ENCODE data around the gene ATP6V1C2. TPM values are rescaled to one million over a fixed set of nuclear protein-coding genes. Genes with fewer than 3 reads are reported as not detected.
A peak's percentile ranks its signal among the peaks of the same experiment; 100 is the strongest.

Gene ATP6V1C2
- total RNA-seq, 2 donors from 2014 or later = 0.21 TPM; not detected in 1

DNA sequence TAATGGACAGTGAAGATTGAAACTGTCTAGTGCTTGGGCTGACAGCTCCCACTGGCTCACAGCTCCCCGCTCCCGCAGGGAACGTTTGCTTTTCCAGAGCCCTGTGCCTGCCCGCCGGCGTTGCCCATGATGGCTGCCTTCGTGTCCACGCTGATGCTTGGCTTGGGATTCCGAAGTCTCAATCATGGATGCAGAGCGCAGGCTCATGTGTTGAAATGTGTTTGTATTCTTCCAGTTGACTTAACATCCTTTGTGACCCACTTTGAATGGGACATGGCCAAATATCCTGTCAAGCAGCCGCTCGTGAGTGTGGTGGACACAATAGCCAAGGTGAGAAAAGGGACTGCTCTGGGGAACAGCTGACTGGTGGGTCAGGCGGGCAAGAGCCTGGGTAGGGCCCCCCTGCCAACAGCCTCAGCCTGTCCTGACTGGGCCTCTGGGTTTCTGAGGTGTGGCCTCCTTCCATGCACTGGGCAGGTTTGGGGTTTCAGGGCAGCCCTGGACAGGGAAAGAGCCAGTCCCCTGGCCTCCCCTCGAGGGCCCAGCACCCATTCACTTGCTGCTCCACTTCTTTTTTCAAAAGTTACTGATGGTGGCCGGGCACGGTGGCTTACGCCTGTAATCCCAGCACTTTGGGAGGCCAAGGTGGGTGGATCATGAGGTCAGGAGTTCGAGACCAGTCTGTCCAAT is 42.8 kb downstream of the ATP6V1C2 start:
- Mint-ChIP-seq H3K36me3 (ENCODE audit: insufficient read depth in 2 of 2) (no peaks in the 10 kb centered on the region), H3K4me1 (ENCODE audit: low read depth) (no peaks in the 10 kb centered on the region), H3K27ac (no peak overlapping the region), H3K9me3 (no peaks in the 10 kb centered on the region), H3K4me3 (no peak overlapping the region), H3K27me3 (ENCODE audit: low read depth) (no peaks in the 10 kb centered on the region)
- DNase-seq (no peak), ATAC-seq (replicated peaks in 1 of 2) (no peak)

GRCh38 chr2:10764896-10765295 is 43.5 kb downstream of the ATP6V1C2 start:
- Mint-ChIP-seq H3K27me3 (ENCODE audit: low read depth) (no peaks in the 10 kb centered on the region), H3K27ac (no peak overlapping the region), H3K4me3 (no peak overlapping the region), H3K9me3 (no peaks in the 10 kb centered on the region), H3K4me1 (ENCODE audit: low read depth) (no peaks in the 10 kb centered on the region), H3K36me3 (ENCODE audit: insufficient read depth in 2 of 2) (no peaks in the 10 kb centered on the region)
- ATAC-seq (replicated peaks in 1 of 2) = no peak
- no peak for DNase-seq

DNA sequence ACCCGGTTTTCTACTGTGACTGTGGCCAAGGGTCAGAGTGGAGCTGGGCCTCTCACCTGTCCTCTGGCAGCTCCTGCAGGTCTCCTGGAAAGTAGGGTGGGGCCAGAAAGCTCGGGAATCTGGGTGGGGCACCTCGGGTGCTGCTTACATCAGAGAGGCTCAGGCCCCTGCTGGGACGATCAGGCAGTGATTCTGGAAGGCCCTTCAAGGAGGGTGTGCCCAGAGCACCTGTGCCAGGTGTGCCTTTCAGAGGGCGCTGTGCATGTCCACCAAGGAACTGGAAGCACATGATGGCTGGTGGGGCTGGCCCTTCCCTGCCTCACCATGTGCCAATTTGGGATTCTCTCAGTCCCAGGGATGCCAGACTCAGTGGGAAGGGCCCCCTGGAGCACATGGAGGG is 44.0 kb downstream of the ATP6V1C2 start:
- H3K4me1 Mint-ChIP-seq (ENCODE audit: low read depth) = no peaks in the 10 kb centered on the region
- no peak overlapping the region for H3K4me3 Mint-ChIP-seq

GRCh38 chr2:10765914-10766313 is 44.5 kb downstream of the ATP6V1C2 start:
- ATAC-seq (replicated peaks in 1 of 2) (no peak), DNase-seq (no peak)
- Mint-ChIP-seq H3K9me3 (no peaks in the 10 kb centered on the region), H3K4me1 (ENCODE audit: low read depth) (no peaks in the 10 kb centered on the region), H3K36me3 (ENCODE audit: insufficient read depth in 2 of 2) (no peaks in the 10 kb centered on the region), H3K27ac (no peak overlapping the region), H3K4me3 (no peak overlapping the region), H3K27me3 (ENCODE audit: low read depth) (no peaks in the 10 kb centered on the region)

More for the DNA sequence above, 44.0 kb downstream of the ATP6V1C2 start:
- Mint-ChIP-seq H3K27ac (no peak overlapping the region), H3K27me3 (ENCODE audit: low read depth) (no peaks in the 10 kb centered on the region), H3K9me3 (no peaks in the 10 kb centered on the region), H3K36me3 (ENCODE audit: insufficient read depth in 2 of 2) (no peaks in the 10 kb centered on the region)
- ATAC-seq (replicated peaks in 1 of 2) (no peak), DNase-seq (no peak)

DNA sequence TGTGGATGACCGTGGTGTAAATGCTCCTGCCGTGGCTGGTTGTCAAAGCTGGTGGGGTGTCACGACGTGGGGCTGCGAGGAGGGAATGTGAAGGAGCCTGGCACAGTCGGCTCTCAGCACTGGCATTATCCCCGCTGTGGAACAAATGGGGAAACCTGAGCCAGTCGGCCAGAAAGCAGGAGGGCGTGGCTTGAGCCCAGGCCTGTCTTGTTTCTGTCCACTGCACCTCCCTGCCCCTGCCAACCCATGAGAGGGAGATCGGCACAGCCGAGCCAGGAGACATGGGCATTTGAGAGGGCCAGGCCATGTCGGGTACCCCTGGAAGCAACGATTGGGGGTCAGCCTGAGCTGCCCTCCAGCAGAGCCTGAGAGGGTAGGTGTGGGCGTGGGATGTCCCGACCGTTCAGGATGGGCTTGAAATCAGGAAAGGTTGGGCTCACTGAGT is 46.7 kb downstream of the ATP6V1C2 start:
- no peak for DNase-seq
- H3K36me3 Mint-ChIP-seq (ENCODE audit: insufficient read depth in 2 of 2) = no peaks in the 10 kb centered on the region
- H3K9me3 Mint-ChIP-seq = no peaks in the 10 kb centered on the region
- ATAC-seq (replicated peaks in 1 of 2) = no peak
- H3K4me3 Mint-ChIP-seq = no peak overlapping the region
- no peaks in the 10 kb centered on the region for H3K27me3 Mint-ChIP-seq (ENCODE audit: low read depth)
- H3K27ac Mint-ChIP-seq = no peak overlapping the region
- H3K4me1 Mint-ChIP-seq (ENCODE audit: low read depth) = no peaks in the 10 kb centered on the region

DNA sequence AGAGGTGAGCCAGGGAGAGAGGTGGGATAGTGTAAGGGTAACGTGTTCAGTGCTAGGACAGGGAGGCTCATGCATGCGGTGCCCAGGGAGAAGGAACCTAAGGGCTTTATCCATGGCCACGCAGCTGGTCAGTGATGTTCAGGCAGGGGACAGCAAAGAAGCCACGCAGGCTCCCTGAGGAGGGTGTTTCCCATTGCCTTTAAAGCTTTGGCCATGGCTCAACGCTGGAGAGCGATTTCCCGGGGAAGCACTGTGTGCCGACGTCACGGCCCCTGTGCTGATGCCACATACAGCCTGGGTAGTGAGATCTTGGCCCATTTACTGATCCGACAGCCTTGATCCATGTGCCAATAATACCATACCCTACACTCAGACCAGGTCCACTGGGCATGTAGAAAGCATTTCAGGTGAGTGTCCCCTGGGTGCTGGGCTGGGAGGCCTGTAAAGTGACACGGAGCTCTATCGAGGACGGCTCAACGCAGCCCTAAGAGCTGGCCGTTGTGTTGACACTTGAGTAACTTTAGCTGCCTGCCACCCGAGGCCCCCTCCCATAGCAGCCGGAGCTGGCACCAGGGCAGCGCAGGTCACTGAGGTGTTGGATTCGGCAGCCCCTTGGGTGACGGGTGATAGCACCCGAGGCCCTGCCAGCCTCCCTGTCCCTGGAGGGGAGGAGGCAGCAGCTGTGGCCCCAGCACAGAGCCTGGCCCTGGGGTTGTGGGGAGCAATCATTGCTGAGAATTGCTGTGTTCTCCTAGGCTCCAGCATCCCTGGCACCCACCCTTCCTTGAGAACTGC is 49.7 kb downstream of the ATP6V1C2 start:
- no peaks in the 10 kb centered on the region for H3K36me3 Mint-ChIP-seq (ENCODE audit: insufficient read depth in 2 of 2)
- ATAC-seq (replicated peaks in 1 of 2) = no peak
- no peak for DNase-seq
- H3K4me3 Mint-ChIP-seq = no peak overlapping the region
- no peaks in the 10 kb centered on the region for H3K9me3 Mint-ChIP-seq
- no peaks in the 10 kb centered on the region for H3K4me1 Mint-ChIP-seq (ENCODE audit: low read depth)
- no peak overlapping the region for H3K27ac Mint-ChIP-seq
- no peaks in the 10 kb centered on the region for H3K27me3 Mint-ChIP-seq (ENCODE audit: low read depth)

DNA sequence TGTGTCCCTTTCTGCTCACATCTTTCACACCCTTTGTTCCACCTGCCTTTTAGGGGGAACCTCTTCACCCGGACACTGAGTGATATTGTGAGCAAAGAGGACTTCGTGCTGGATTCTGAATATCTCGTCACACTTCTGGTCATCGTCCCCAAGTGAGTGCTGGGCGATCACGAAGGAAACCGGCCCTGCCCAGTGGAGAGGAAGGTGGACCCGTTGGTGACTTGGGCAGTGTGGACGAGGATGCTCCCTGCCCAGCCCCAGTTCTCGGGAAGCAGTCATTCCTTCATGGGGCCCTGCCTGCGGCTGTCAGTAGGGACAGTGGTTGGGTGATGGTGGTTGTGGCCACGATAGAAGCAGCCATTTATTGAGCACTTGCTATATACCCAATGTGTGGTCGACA is 50.4 kb downstream of the ATP6V1C2 start:
- Mint-ChIP-seq H3K27me3 (ENCODE audit: low read depth) (no peaks in the 10 kb centered on the region), H3K9me3 (no peaks in the 10 kb centered on the region), H3K4me3 (no peak overlapping the region), H3K36me3 (ENCODE audit: insufficient read depth in 2 of 2) (no peaks in the 10 kb centered on the region), H3K4me1 (ENCODE audit: low read depth) (no peaks in the 10 kb centered on the region), H3K27ac (no peak overlapping the region)
- DNase-seq (no peak), ATAC-seq (replicated peaks in 1 of 2) (no peak)

- Mint-ChIP-seq H3K36me3 (ENCODE audit: insufficient read depth in 2 of 2) (no peaks in the 10 kb centered on the region), H3K9me3 (no peaks in the 10 kb centered on the region), H3K27ac (no peak overlapping the region), H3K4me3 (no peak overlapping the region), H3K27me3 (ENCODE audit: low read depth) (no peaks in the 10 kb centered on the region), H3K4me1 (ENCODE audit: low read depth) (no peaks in the 10 kb centered on the region)
- ATAC-seq (replicated peaks in 1 of 2) = no peak
- DNase-seq = no peak
These were observed 50.9 kb downstream of the ATP6V1C2 start for GRCh38 chr2:10772201-10772867.

GRCh38 chr2:10772868-10773215 is 51.4 kb downstream of the ATP6V1C2 start:
- DNase-seq (no peak), ATAC-seq (replicated peaks in 1 of 2) (no peak)
- Mint-ChIP-seq H3K36me3 (ENCODE audit: insufficient read depth in 2 of 2) (no peaks in the 10 kb centered on the region), H3K4me3 (no peak overlapping the region), H3K9me3 (no peaks in the 10 kb centered on the region), H3K27me3 (ENCODE audit: low read depth) (no peaks in the 10 kb centered on the region), H3K27ac (no peak overlapping the region), H3K4me1 (ENCODE audit: low read depth) (no peaks in the 10 kb centered on the region)

DNA sequence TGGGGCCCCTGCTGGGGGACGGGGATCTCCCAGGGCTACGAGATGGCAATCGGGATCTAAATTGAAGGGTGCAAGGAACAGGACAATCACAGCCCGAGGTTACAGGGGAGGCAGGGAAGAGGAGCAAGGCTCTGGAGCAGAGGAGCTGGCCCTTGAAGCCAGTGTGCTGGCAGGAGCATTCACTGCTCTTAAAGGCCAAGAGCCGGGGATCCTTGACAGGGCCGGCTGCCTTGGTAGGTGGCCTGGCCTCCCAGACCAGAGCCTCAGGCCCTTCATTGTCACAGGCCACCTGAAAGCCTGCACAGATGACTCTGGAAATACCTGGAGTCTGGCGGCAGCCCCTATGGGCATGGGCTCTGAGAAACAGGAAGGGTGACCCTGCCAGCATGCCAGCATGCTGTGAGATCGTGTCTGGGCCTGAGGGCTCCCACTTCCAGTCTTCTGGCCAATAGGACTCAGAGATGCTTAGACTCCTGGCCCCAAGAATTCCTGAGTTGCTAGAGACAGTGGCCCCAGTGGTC is 52.5 kb downstream of the ATP6V1C2 start:
- Mint-ChIP-seq H3K27me3 (ENCODE audit: low read depth) (no peaks in the 10 kb centered on the region), H3K9me3 (no peaks in the 10 kb centered on the region)
- DNase-seq = no peak

GRCh38 chr2:10774394-10774793 is 53.0 kb downstream of the ATP6V1C2 start:
- H3K27me3 Mint-ChIP-seq (ENCODE audit: low read depth) = no peaks in the 10 kb centered on the region
- no peaks in the 10 kb centered on the region for H3K9me3 Mint-ChIP-seq

More for the DNA sequence above, 52.5 kb downstream of the ATP6V1C2 start:
- no peaks in the 10 kb centered on the region for H3K36me3 Mint-ChIP-seq (ENCODE audit: insufficient read depth in 2 of 2)
- H3K4me1 Mint-ChIP-seq (ENCODE audit: low read depth) = no peaks in the 10 kb centered on the region
- H3K4me3 Mint-ChIP-seq = no peak overlapping the region
- H3K27ac Mint-ChIP-seq = no peak overlapping the region
- ATAC-seq (replicated peaks in 1 of 2) = no peak

DNA sequence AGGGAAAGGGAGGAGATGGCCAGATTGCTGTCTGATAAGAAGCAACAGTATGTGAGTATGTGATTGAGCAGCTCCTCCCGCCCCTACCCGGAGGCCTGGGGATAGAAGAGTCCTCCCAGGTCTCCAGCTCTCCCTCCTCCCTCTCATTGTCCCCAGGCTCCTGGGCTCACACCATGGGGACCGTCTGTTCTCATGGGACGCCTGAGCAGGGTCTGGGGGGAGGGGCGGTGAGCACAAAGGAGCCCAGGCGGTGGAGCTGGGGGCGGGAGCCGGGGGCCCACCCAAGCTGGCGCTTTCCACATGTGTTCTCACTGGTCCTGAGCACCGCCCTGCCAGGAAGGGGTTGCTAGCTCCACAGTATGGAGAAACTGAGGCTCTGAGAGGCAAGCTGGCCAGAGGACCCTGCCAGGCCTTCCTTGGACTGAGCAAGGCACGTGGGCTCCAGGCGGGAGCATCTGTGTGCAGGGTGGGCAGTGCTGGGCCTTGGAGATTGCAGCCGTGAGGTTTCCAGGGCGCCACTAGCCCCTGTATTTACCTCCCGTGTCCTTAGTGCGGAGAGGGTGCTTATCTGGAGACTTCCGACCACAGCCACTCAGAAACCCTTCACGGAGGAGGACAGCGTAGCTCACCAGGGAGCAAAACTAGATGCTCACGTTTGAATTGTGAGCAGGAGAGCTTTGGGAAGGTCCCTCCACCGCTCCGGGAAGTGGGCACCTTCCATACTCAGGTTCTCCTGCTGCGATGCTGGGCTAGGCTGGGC is 53.8 kb downstream of the ATP6V1C2 start:
- Mint-ChIP-seq H3K27me3 (ENCODE audit: low read depth) (no peaks in the 10 kb centered on the region), H3K36me3 (ENCODE audit: insufficient read depth in 2 of 2) (peaks cover under 1 to 2% of the 10 kb centered on the region in 2 donors), H3K27ac (peak overlapping the region; percentile 40), H3K9me3 (no peaks in the 10 kb centered on the region), H3K4me3 (no peak overlapping the region), H3K4me1 (ENCODE audit: low read depth) (no peaks in the 10 kb centered on the region)
- DNase-seq (no peak), ATAC-seq (replicated peaks in 1 of 2) (no peak)

More at GRCh38 chr2:10774394-10774793, 53.0 kb downstream of the ATP6V1C2 start:
- Mint-ChIP-seq H3K36me3 (ENCODE audit: insufficient read depth in 2 of 2) (no peaks in the 10 kb centered on the region), H3K4me3 (no peak overlapping the region), H3K27ac (no peak overlapping the region), H3K4me1 (ENCODE audit: low read depth) (no peaks in the 10 kb centered on the region)
- ATAC-seq (replicated peaks in 1 of 2) (no peak), DNase-seq (no peak)
